H1 (cell line): ENCODE data around the gene GAS2L1. TPM values are rescaled to one million over a fixed set of nuclear protein-coding genes. Genes with fewer than 3 reads are reported as not detected.

ENCODE experiments used
- CTCF ChIA-PET: fragments of 300-600 bp; sonication (Branson Sonifier 250); formaldehyde crosslinking; loops from one replicate; lab custom pipeline; 2021; ENCODE audit not compliant: partially characterized antibody; lab: Charles Lee
- POLR2A ChIA-PET: fragments of 300-600 bp; sonication (Branson Sonifier 250); formaldehyde crosslinking; loops from one replicate; lab custom pipeline; 2021; ENCODE audit warnings: inconsistent platforms; ENCODE audit not compliant: partially characterized antibody; lab: Charles Lee
- DNase-seq, 2 experiments: peaks; one replicate each; pipeline versions ENCODE4 v3.0.0 to v3.0.0-alpha.2; 2010 to 2022; ENCODE audit warnings: low spot score in 2 of 2, low read depth in 1 of 2, mixed read lengths in 1 of 2
- FAIRE-seq: peaks from 2 replicates; lab custom pipeline; 2011; peaks lifted over from hg19 to GRCh38; lab: Jason Lieb, UNC
- H2AFZ ChIP-seq: 2 replicates; pipeline ENCODE4 v1.8.1; 2012; ENCODE audit warnings: low read length, inconsistent platforms
- H2AK5ac ChIP-seq: 2 replicates; pipeline ENCODE4 v1.6.1; 2013; ENCODE audit warnings: low read depth, low read length
- H2BK120ac ChIP-seq: replicated peaks from 2 replicates; pipeline ENCODE3; 2013; ENCODE audit warnings: low read depth, low read length, inconsistent platforms
- H2BK12ac ChIP-seq: 2 replicates; pipeline ENCODE4 v1.6.1; 2013; ENCODE audit warnings: low read depth, low read length
- H2BK15ac ChIP-seq: 2 replicates; pipeline ENCODE4 v1.6.1; 2013; ENCODE audit warnings: low read length
- H2BK20ac ChIP-seq: 2 replicates; pipeline ENCODE4 v1.6.1; 2013; ENCODE audit warnings: low read length
- H2BK5ac ChIP-seq: 2 replicates; pipeline ENCODE4 v1.6.1; 2013; ENCODE audit warnings: low read depth, low read length
- H3K14ac ChIP-seq: 2 replicates; pipeline ENCODE4 v1.6.1; 2013; ENCODE audit warnings: inconsistent platforms; ENCODE audit not compliant: insufficient read length
- H3K18ac ChIP-seq: 2 replicates; pipeline ENCODE4 v1.6.1; 2013; ENCODE audit warnings: low read length; ENCODE audit errors: extremely low read depth
- H3K23ac ChIP-seq: 2 replicates; pipeline ENCODE4 v1.6.1; 2013; ENCODE audit warnings: inconsistent platforms; ENCODE audit not compliant: insufficient read length
- H3K23me2 ChIP-seq: 2 replicates; pipeline ENCODE4 v1.6.1; 2013; ENCODE audit warnings: low read depth, low read length
- H3K27ac ChIP-seq: 2 replicates; pipeline ENCODE4 v1.6.1; 2011; ENCODE audit warnings: low read depth, low read length, inconsistent platforms
- H3K27me3 ChIP-seq, 4 experiments: replicated peaks in 1 of 4; 1 replicate in 1 of 4; 2 replicates in 3 of 4; pipeline versions ENCODE4 v1.6.1 to v1.8.1; 2011 to 2013; ENCODE audit warnings: low read length in 3 of 4, mild to moderate bottlenecking in 3 of 4, inconsistent platforms in 2 of 4, mixed read lengths in 2 of 4, moderate library complexity in 1 of 4; ENCODE audit not compliant: control insufficient read depth in 3 of 4, insufficient read depth in 3 of 4; ENCODE audit errors: extremely low read depth in 1 of 4
- H3K36me3 ChIP-seq, 4 experiments: 2 replicates each; pipeline versions ENCODE4 v1.6.1 to v1.8.1; 2011 to 2013; ENCODE audit warnings: mild to moderate bottlenecking in 4 of 4, low read length in 3 of 4, moderate library complexity in 2 of 4, control low read depth in 1 of 4, inconsistent platforms in 1 of 4; ENCODE audit not compliant: insufficient read depth in 4 of 4, control insufficient read depth in 2 of 4
- H3K4ac ChIP-seq: replicated peaks from 2 replicates; pipeline ENCODE3; 2013; ENCODE audit warnings: low read length, low read depth, mixed read lengths, inconsistent platforms; ENCODE audit not compliant: insufficient read length
- H3K4me1 ChIP-seq, 4 experiments: replicated peaks in 1 of 4; 1 replicate in 1 of 4; 2 replicates in 3 of 4; pipeline versions ENCODE4 v1.6.1 to v1.8.1; 2011 to 2013; ENCODE audit warnings: low read length in 3 of 4, inconsistent platforms in 2 of 4, mixed read lengths in 1 of 4; ENCODE audit not compliant: insufficient read depth in 4 of 4, control insufficient read depth in 3 of 4
- H3K4me2 ChIP-seq, 2 experiments: 2 replicates each; pipeline versions ENCODE4 v1.6.1 to v1.8.1; 2011 to 2013; ENCODE audit warnings: low read depth in 2 of 2, low read length in 2 of 2, control low read depth in 1 of 2, inconsistent platforms in 1 of 2, mild to moderate bottlenecking in 1 of 2; ENCODE audit not compliant: insufficient read depth in 1 of 2
- H3K4me3 ChIP-seq, 4 experiments: fragments of 200-600, 300-600 bp in 1 of 4; sonication (generic), shearing (Covaris generic), sonication (Bioruptor Twin) in 1 of 4; 2 replicates each; pipeline versions ENCODE4 v1.5.1 to v1.8.1; 2011 to 2016; ENCODE audit warnings: low read length in 4 of 4, low read depth in 3 of 4, control low read depth in 2 of 4, inconsistent platforms in 2 of 4, mild to moderate bottlenecking in 2 of 4, mixed read lengths in 1 of 4, moderate library complexity in 1 of 4; ENCODE audit not compliant: insufficient read depth in 2 of 4; ENCODE audit errors: extremely low read depth in 1 of 4
- H3K56ac ChIP-seq: replicated peaks from 2 replicates; pipeline ENCODE3; 2013; ENCODE audit warnings: low read depth, mild to moderate bottlenecking, mixed read lengths, low read length, inconsistent platforms; ENCODE audit not compliant: insufficient read length
- H3K79me1 ChIP-seq: 2 replicates; pipeline ENCODE4 v1.6.1; 2013; ENCODE audit warnings: low read depth, low read length, control low read depth
- H3K79me2 ChIP-seq, 2 experiments: 2 replicates each; pipeline versions ENCODE4 v1.6.1 to v1.8.1; 2012 to 2013; ENCODE audit warnings: low read length in 2 of 2, mild to moderate bottlenecking in 2 of 2, inconsistent platforms in 1 of 2; ENCODE audit not compliant: insufficient read depth in 2 of 2, control insufficient read depth in 1 of 2
- H3K9ac ChIP-seq, 4 experiments: replicated peaks in 1 of 4; 1 replicate in 1 of 4; 2 replicates in 3 of 4; pipeline versions ENCODE4 v1.6.1 to v1.8.1; 2011 to 2013; ENCODE audit warnings: low read depth in 3 of 4, low read length in 3 of 4, control low read depth in 2 of 4, mild to moderate bottlenecking in 2 of 4, moderate library complexity in 2 of 4, inconsistent platforms in 1 of 4; ENCODE audit errors: extremely low read depth in 1 of 4
- H3K9me3 ChIP-seq, 2 experiments: 2 replicates each; pipeline versions ENCODE4 v1.6.1 to v1.8.1; 2012 to 2013; ENCODE audit warnings: mild to moderate bottlenecking in 2 of 2, moderate library complexity in 2 of 2, control low read depth in 1 of 2, inconsistent platforms in 1 of 2, low read depth in 1 of 2, low read length in 1 of 2, mixed read lengths in 1 of 2; ENCODE audit not compliant: insufficient read depth in 2 of 2
- H4K20me1 ChIP-seq, 2 experiments: replicated peaks in 1 of 2; 2 replicates each; pipeline versions ENCODE3 to v1.8.1; 2011 to 2013; ENCODE audit warnings: inconsistent platforms in 2 of 2, low read length in 2 of 2, mild to moderate bottlenecking in 1 of 2; ENCODE audit not compliant: insufficient read depth in 2 of 2, control insufficient read depth in 1 of 2
- H4K5ac ChIP-seq: 2 replicates; pipeline ENCODE4 v1.6.1; 2013; ENCODE audit warnings: low read length, low read depth, mixed read lengths, inconsistent platforms; ENCODE audit not compliant: insufficient read length
- H4K8ac ChIP-seq: 2 replicates; pipeline ENCODE4 v1.8.0; 2013; ENCODE audit warnings: mild to moderate bottlenecking, moderate library complexity, low read length, inconsistent platforms; ENCODE audit not compliant: insufficient read depth; ENCODE audit errors: extremely low read depth
- H4K91ac ChIP-seq: replicated peaks from 2 replicates; pipeline ENCODE3; 2013; ENCODE audit warnings: low read length, mixed read lengths, inconsistent platforms; ENCODE audit not compliant: insufficient read length
- CHD2 ChIP-seq: IDR thresholded peaks from 2 replicates; pipeline ENCODE4 v1.6.1; 2012; ENCODE audit warnings: low read length, improper control_type of control experiment
- CTCF ChIP-seq, 3 experiments: IDR thresholded peaks; 1 replicate in 2 of 3; 2 replicates in 1 of 3; pipeline versions ENCODE4 v1.5.1 to v1.6.1; 2011; ENCODE audit warnings: low read length in 3 of 3, mild to moderate bottlenecking in 3 of 3, inconsistent platforms in 2 of 3, low read depth in 1 of 3, moderate library complexity in 1 of 3; ENCODE audit not compliant: insufficient read depth in 1 of 3; ENCODE audit errors: control extremely low read depth in 1 of 3
- POLR2A ChIP-seq, 2 experiments: IDR thresholded peaks; 1 replicate in 1 of 2; 2 replicates in 1 of 2; pipeline ENCODE4 v1.6.1; 2011; ENCODE audit warnings: low read depth in 2 of 2, low read length in 2 of 2, mild to moderate bottlenecking in 2 of 2; ENCODE audit errors: control extremely low read depth in 1 of 2
- RAD21 ChIP-seq, 2 experiments: IDR thresholded peaks in 1 of 2; conservative IDR thresholded peaks in 1 of 2; 2 replicates each; pipeline ENCODE4 v1.6.1; 2011; ENCODE audit warnings: low read depth in 2 of 2, low read length in 2 of 2, improper control_type of control experiment in 1 of 2, inconsistent platforms in 1 of 2, mild to moderate bottlenecking in 1 of 2, moderate library complexity in 1 of 2
- RXRA ChIP-seq: IDR thresholded peaks from 2 replicates; pipeline ENCODE4 v1.6.1; 2011; ENCODE audit warnings: low read depth, mild to moderate bottlenecking, low read length, moderate library complexity; ENCODE audit not compliant: insufficient read depth
- SIRT6 ChIP-seq: IDR thresholded peaks from one replicate; pipeline ENCODE4 v1.7.1; 2012; ENCODE audit warnings: low read length, inconsistent platforms
- YY1 ChIP-seq: IDR thresholded peaks from 2 replicates; pipeline ENCODE4 v1.6.1; 2011; ENCODE audit warnings: low read depth, mild to moderate bottlenecking, low read length
- WGBS, 2 experiments: shearing (Covaris generic) in 1 of 2; methylation state at CpG; one replicate each; pipeline versions ENCODE4 v1.1.6 to v1.1.7; 2013 to 2015; ENCODE audit warnings: low lambda C conversion rate in 2 of 2, mixed read lengths in 2 of 2, inconsistent platforms in 1 of 2, low coverage in 1 of 2, missing lambda C conversion rate in 1 of 2; ENCODE audit not compliant: insufficient replicate concordance in 2 of 2, insufficient coverage in 1 of 2, insufficient read length in 1 of 2; ENCODE audit errors: extremely low coverage in 1 of 2, missing lambda C conversion rate in 1 of 2; 5-methylcytosine and 5-hydroxymethylcytosine counted together
- polyA plus RNA-seq, 7 experiments: library from polyadenylated mRNA; depleted of rRNA in 3 of 7; stranded (reverse) in 5 of 7; unstranded in 2 of 7; fragments of >200 nt in 5 of 7; fragments of 200-250 nt in 2 of 7; gene quantifications; 1 replicate in 5 of 7; 2 replicates in 1 of 7; 4 replicates in 1 of 7; pipeline versions ENCODE4 v1.2.1 to v1.2.3, GENCODE V29; 2011 to 2013; ENCODE audit warnings: missing spikeins in 2 of 7, mixed read lengths in 2 of 7
- total RNA-seq: library from RNA; stranded (reverse); fragmentation: NEBNext Ultra II Directional; extraction: Animal tissue kit (Norgen Biotek cat#: 25700); gene quantifications from 2 replicates; pipeline ENCODE4 v1.2.1, GENCODE V29; 2021

The GAS2L1 gene
- total and polyA plus RNA-seq, 2 of the 8 experiments (the other 6 are each of a cell fraction or from before 2014, with no cell fraction given) = 3.6 to 10.1 TPM

GRCh38 chr22:29259253-29259899, 47.1 kb upstream of the GAS2L1 start:
- Histone ChIP-seq H2BK20ac (no peak overlapping the region), H3K27me3 (no peaks in the 10 kb centered on the region), H2BK15ac (no peak overlapping the region), H2BK5ac (0 out of 2 replicates have a peak overlapping the region, but pooled peaks have one; percentile 24), H3K36me3 (peaks cover 0 to 20% (median 6%) of the 10 kb centered on the region in 4 experiments; a peak in 6 of 8 replicates), H3K9ac (no peak overlapping the region), H3K23ac (no peak overlapping the region), H2BK120ac (no peak overlapping the region), H3K23me2 (no peaks in the 10 kb centered on the region), H3K56ac (no peak overlapping the region), H3K79me1 (peaks cover 3% of the 10 kb centered on the region; the same call in 1 of the 2 replicates), H3K18ac (no peak overlapping the region), H3K14ac (no peak overlapping the region), H3K4me1 (no peaks in the 10 kb centered on the region; a peak in 1 of 7 replicates), H2AK5ac (no peak overlapping the region), H3K4me2 (no peak overlapping the region), H4K91ac (peak overlapping the region; percentile 47), H3K27ac (no peak overlapping the region), H2AFZ (no peak overlapping the region), H2BK12ac (no peak overlapping the region), H4K8ac (no peak overlapping the region), H3K79me2 (no peaks in the 10 kb centered on the region), H3K9me3 (no peaks in the 10 kb centered on the region), H3K4me3 (no peak overlapping the region), H4K20me1 (peaks cover 3 to 21% of the 10 kb centered on the region in 2 experiments), H4K5ac (no peak overlapping the region), H3K4ac (no peak overlapping the region)
- no peak for TF ChIP-seq CHD2
- no peak for TF ChIP-seq YY1
- peak; percentile 39 to 52 for TF ChIP-seq RAD21 (IDR thresholded peaks at IDR 0.05 in 1 of 2, conservative IDR thresholded peaks at IDR 0.05 in 1 of 2; ENCODE audit: low read depth in 2 of 2, low read length in 2 of 2)
- peak in 1 of 2 experiments; percentile 30; a peak in 1 of 3 replicates for TF ChIP-seq POLR2A (IDR thresholded peaks at IDR 0.05; ENCODE audit: control extremely low read depth in 1 of 2, low read depth in 2 of 2, low read length in 2 of 2)
- no peak for TF ChIP-seq SIRT6
- peak; percentile 35 to 67 (median 61) for TF ChIP-seq CTCF (IDR thresholded peaks at IDR 0.05; ENCODE audit: control extremely low read depth in 1 of 3, insufficient read depth in 1 of 3, low read depth in 1 of 3, low read length in 3 of 3)
- no peak for TF ChIP-seq RXRA
- 80% methylated on average over 11 of the region's 11 CpGs; no CpG with 5 or more reads in 1 of the 2 experiments for WGBS, 2 experiments
- POLR2A ChIA-PET = interaction anchor here (0.9 to 8.6 kb wide), 12 partner anchors 10 to 58 kb away, joined by 3 to 139 read pairs (median 4); partner anchors contain the start of genes EMID1, EWSR1 and RHBDD3
- no peak for DNase-seq
- FAIRE-seq = no peak
- CTCF ChIA-PET = interaction anchor here (1.0 to 1.9 kb wide), 11 partner anchors 10 to 65 kb away, joined by 3 to 8 read pairs (median 3); partner anchors contain the start of gene EMID1
